OCI-M2 (cell line): Measurements from ENCODE around the gene PSMC3.

Experiments used
- DNase-seq: peaks from one replicate; lab custom pipeline; 2025; ENCODE audit not compliant: unreplicated experiment; lab: John Stamatoyannopoulos, UW

The PSMC3 gene

DNA sequence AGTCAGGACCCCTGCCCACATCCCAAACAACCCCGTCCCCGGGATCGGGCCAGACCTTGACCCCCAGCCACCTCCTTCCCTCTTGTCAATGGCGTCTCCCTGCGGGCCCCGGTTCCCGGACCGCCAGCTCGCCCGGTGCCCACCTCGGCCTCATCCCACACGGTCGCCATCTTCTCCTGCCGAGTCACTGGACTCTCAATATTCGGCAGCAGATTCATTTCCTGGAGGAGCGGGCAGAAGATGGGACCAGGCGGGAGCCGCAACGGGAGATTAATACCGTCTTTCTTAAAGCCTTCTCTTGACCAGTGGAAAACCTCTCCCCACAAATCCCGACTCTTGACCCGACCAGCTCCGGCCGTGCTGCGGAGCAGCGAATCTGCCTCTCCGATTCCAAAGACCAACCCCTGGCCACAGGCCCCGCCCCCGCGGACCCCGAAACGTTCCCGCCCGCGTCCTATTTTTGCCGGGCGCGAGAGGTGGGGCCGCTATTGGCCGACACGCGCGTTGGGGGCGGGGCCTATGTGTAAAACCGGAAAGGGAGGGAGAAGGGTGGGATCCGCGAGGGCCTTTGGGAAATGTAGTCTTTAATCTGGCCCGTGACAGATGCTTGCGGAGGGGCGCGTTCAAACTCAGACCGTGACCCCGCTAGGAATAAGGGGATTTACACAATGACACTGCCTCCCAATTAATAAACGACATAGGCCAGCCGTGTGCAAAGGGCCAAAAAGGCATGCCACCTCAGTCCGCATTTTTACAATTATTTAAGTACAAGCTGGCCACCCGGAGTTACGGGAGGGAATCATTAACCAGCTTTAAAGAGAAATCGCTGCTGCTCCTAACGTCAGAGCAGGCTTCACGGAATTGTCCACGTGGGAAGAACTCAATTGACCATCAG, at the start of gene PSMC3:
TSS of gene PSMC3 (minus strand) at position 378 of the 895 bp plus-strand sequence. CDS start at position 218, 160 bp downstream.
- DNase-seq = peak; percentile 44

DNA sequence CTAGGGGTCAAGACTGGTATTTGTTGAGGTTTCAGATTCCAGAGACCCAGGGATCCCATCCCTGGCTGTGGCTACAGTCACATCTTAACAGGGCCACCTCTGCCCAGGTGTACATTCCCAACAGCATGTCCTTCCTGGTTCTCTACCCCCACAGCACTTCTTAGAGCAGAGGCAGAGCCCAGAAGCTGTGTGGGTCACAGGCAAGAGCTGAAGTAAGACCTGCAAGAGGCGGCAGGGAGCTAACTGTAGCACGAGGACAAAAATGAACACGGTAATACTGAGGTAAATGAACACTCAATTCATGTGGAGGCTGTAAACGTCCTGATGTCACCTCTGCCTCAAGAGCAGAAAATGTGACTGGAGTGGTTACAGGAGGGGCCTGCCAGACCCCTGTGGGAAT, 44.4 kb upstream of the PSMC3 start:
- no peak for DNase-seq

DNA sequence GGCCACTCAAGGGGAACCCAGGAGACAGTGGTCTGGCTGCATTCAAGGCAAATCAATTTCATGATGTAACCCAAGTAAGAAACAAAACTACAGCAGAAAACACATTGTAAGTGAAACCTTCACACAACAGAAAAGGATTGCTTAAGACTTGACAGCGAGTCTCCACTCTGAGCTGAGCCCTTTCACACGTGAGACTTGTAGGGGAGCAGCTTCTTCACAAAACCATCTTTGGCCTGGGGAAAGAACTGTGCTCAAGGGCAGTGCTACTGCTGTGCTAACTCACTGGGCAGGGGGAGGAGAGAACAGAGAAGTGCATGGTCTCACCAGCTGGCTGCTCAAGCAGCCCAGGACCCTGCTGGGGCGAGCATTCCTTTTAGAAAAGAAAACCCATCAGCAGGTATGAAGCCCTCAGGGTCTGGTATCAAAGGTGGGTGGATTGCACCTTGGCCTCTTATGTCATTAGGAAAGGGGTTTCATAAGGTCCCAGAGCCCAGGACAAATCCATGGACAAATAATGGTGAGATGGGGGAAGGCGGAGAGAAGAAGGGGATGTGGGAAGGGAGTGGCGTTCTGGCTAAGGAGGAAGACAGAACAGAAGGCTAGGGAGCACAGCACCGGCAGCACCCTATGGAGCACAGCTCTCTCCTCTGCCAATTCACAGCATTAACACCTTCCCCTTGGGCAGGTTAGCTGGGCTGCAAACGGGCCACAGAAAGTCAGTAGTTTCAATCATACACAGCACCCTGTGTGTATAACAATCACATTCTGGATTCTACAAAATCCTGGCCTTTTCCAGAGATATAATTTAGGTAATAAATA, 43.3 kb upstream of the PSMC3 start:
- no peak for DNase-seq

DNA sequence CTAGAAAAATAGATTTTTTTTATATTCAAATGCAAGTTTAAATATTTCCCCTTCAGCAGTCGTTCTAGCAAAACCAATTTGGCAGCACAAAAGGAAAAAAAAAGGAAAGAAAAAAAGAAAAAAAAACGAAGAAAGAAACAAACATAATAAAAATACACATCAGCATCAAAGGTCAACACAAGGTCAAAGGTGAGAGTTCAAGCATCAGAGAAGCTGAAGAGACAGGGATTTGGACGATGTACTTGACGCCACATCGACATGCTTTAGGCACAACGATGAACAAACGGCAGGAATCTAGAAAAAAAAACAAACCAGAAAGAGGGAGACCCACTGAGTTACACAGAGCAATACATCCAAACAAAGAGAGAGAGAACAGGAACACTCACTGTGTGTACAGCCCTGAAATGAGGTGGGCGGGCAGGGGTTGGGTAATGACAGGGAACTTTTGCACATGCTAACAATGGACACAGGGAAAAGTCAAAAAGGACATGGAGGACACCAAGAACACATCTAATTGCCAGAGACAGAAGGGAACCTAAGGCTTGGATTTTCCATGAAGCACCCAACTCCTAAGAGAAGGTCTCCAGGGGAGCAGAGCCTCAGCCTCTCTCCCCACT, 42.5 kb upstream of the PSMC3 start:
- no peak for DNase-seq

- no peak for DNase-seq
These were observed 41.1 kb upstream of the PSMC3 start for GRCh38 chr11:47467357-47467756.

- no peak for DNase-seq
These were observed 40.5 kb upstream of the PSMC3 start for GRCh38 chr11:47466701-47467250.

- DNase-seq = no peak
These were observed 40.0 kb upstream of the PSMC3 start for GRCh38 chr11:47466201-47466600.

DNA sequence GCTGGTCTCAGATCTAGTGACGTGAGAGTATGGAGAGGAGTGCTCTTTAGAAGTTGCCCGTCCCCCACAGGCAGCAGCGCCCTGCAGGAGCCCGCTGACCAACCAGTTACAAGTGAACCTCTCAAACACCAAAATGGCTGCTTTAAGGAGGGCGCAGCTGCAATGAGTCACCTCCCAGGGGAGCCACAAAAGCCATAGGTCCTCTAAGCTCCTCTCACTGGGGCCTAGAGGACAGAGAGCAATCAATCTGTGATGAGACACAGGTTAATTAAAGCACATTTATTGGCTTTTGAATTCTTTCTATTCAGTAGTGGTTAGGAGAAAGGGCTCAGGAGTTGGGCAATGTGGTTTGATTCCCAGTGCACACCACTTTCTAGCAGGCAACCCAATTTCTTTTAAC, 38.2 kb upstream of the PSMC3 start:
- no peak for DNase-seq

- DNase-seq = no peak
These were observed 35.6 kb upstream of the PSMC3 start for GRCh38 chr11:47461876-47462275.

GRCh38 chr11:47460571-47461235, 34.5 kb upstream of the PSMC3 start:
- no peak for DNase-seq

DNA sequence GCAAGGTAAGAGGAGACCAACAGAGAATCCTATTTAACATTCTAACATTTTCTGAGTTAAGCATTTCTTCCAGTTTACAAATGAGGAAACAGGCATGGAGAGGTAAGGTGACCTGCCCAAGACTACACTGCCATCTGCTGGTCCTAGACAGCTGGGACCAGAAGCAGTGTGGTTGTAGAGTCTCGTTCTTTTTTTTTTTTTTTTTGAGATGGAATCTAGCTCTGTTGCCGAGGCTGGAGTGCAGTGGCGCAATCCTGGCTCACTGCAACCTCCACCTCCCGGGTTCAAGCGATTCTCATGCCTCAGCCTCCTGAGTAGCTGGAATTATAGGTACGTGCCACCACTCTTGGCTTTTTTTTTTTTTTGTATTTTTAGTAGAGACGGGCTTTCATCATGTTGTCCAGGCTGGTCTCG, 28.0 kb upstream of the PSMC3 start:
- peak; percentile 57 for DNase-seq

DNA sequence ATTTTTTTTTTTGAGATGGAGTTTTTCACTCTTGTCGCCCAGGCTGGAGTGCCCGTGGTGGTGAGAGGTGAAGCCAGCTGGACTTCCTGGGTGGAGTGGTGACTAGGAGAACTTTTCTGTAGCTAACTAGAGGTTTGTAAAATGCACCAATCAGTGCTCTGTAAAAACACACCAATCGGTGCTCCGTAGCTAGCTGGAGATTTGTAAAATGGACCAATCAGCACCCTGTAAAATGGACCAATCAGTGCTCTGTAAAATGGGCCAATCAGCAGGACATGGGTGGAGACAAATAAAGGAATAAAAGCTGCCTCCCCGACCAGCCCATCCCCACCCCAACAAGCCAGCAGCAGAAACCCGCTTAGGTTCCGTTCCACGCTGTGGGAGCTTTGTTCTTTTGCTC, 27.1 kb upstream of the PSMC3 start:
- DNase-seq = no peak

- DNase-seq = no peak
These were observed 25.8 kb upstream of the PSMC3 start for GRCh38 chr11:47451990-47452389.

DNA sequence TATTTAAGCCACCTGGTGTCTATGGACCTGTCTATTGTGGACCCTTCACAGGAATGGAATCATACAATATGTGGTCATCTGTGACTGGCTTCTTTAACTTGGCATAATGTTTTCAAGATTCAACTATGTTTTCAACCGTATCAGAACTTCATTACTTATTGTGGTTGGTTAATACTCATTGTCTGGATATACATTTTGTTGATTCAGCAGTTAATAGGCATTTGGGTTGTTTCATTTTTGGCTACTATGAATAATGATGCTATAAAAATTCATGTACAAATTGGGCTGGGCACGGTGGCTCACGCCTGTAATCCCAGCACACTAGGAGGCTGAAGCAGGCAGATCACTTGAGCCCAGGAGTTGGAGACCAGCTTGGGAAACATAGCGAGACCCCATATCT, 25.2 kb upstream of the PSMC3 start:
- DNase-seq = no peak

GRCh38 chr11:47449541-47449940, 23.3 kb upstream of the PSMC3 start:
- DNase-seq = no peak

- DNase-seq = no peak
These were observed 22.6 kb upstream of the PSMC3 start, which contains the start of gene RAPSN for GRCh38 chr11:47448566-47449427. Gene RAPSN (minus strand): TSS chr11:47449136. CDS start chr11:47448964, 172 bp downstream.

GRCh38 chr11:47447906-47448305, 21.7 kb upstream of the PSMC3 start:
- no peak for DNase-seq

DNA sequence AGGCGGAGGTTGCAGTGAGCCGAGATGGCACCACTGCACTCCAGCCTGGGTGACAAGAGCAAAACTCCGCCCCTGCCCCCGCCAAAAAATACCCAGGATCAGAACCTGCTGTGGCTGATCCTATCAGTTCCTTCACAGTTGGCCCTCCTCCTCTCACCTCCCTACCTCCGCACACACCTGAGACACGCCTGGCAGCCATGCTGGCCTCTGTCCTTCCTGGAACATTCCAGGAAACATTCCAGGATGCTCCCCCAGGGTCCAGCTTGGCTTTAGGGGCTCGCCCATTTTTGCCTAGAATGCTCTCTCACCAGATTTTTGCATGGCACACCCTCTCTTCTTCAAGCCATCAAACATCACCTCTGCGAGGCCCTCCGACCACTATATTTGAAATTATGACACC, 20.6 kb upstream of the PSMC3 start:
- no peak for DNase-seq

GRCh38 chr11:47445840-47446239, 19.6 kb upstream of the PSMC3 start:
- DNase-seq = no peak

DNA sequence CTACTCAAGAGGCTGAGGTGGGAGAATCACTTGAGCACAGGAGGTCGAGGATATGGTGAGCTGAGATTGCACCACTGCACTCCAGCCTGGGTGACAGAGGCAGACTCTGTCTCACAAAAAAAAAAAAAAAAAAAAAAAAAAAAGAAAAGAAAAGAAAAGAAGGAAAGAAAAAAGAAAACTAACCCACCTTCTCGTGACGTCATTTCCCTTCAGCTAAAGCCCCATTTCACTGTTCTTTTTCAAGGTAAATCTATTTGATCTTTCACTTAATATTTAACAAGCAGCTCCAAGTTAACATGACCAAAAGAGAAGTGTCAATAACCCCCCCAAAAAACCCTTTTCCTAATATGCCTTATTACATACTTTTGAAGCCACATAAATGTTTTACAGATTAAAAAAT, 17.6 kb upstream of the PSMC3 start:
- no peak for DNase-seq
